Right kidney (tissue), 9 donors: ENCODE results near the gene SPRR4.

Source experiments
- DNase-seq: peaks from one replicate; pipeline ENCODE4 v3.0.0-alpha.2; 2016
- long read RNA-seq, 8 donors: transcript quantifications; one replicate each; lab custom pipeline, GENCODE V29; 2026

Gene SPRR4
- long read RNA-seq, donor 1 = 0 reads
- long read RNA-seq, donor 2 = 0 reads
- long read RNA-seq, donor 3 = 0 reads
- long read RNA-seq, donor 4 = 0 reads
- long read RNA-seq, donor 5 = 0 reads
- long read RNA-seq, donor 6 = 0 reads
- long read RNA-seq, donor 7 = 0 reads
- long read RNA-seq, donor 8 = 0 reads

- DNase-seq = no peak
These were observed at the start of gene SPRR4 for GRCh38 chr1:152970495-152970894. Gene SPRR4 (plus strand): TSS chr1:152970648. CDS start chr1:152971891, 1,243 bp downstream.

- DNase-seq = no peak
These were observed 46.3 kb upstream of the SPRR4 start for GRCh38 chr1:152924191-152924590.

- no peak for DNase-seq
These were observed 44.4 kb upstream of the SPRR4 start for GRCh38 chr1:152926091-152926490.

- DNase-seq = no peak
These were observed 41.8 kb upstream of the SPRR4 start for GRCh38 chr1:152928671-152929070.

- DNase-seq = no peak
These were observed 38.2 kb upstream of the SPRR4 start for GRCh38 chr1:152932170-152932811.

- no peak for DNase-seq
These were observed 37.3 kb upstream of the SPRR4 start for GRCh38 chr1:152933196-152933595.

GRCh38 chr1:152940614-152941013 is 29.8 kb upstream of the SPRR4 start:
- DNase-seq = no peak

- no peak for DNase-seq
These were observed 29.3 kb upstream of the SPRR4 start for GRCh38 chr1:152941037-152941711.

- DNase-seq = no peak
These were observed 28.3 kb upstream of the SPRR4 start for GRCh38 chr1:152942161-152942560.

- no peak for DNase-seq
These were observed 24.2 kb upstream of the SPRR4 start for GRCh38 chr1:152946248-152946647.

GRCh38 chr1:152946651-152947256 is 23.7 kb upstream of the SPRR4 start, which contains the start of gene SPRR5:
Gene SPRR5 (plus strand): TSS chr1:152947206. CDS start chr1:152948555, 1,349 bp downstream.
- DNase-seq = no peak

- no peak for DNase-seq
These were observed 18.7 kb upstream of the SPRR4 start for GRCh38 chr1:152951711-152952110.

- DNase-seq = no peak
These were observed 16.7 kb upstream of the SPRR4 start for GRCh38 chr1:152953761-152954160.

GRCh38 chr1:152954436-152954835 is 16.0 kb upstream of the SPRR4 start:
- no peak for DNase-seq

- no peak for DNase-seq
These were observed 12.9 kb upstream of the SPRR4 start for GRCh38 chr1:152957561-152957960.

GRCh38 chr1:152959273-152959672 is 11.2 kb upstream of the SPRR4 start:
- DNase-seq = no peak

GRCh38 chr1:152959801-152960451 is 10.5 kb upstream of the SPRR4 start:
- no peak for DNase-seq

GRCh38 chr1:152960452-152961044 is 9.9 kb upstream of the SPRR4 start:
- no peak for DNase-seq

- no peak for DNase-seq
These were observed 9.1 kb upstream of the SPRR4 start for GRCh38 chr1:152961226-152961891.

GRCh38 chr1:152962876-152963415 is 7.5 kb upstream of the SPRR4 start:
- DNase-seq = no peak

GRCh38 chr1:152964536-152964935 is 5.9 kb upstream of the SPRR4 start:
- no peak for DNase-seq

GRCh38 chr1:152965853-152966252 is 4.6 kb upstream of the SPRR4 start:
- no peak for DNase-seq
